HG03460 (cell line): ENCODE data around the gene ENTHD1.
"Not testable (repeated sequence)": the region's sequence is repeated elsewhere in the genome, so short reads cannot be mapped to it uniquely, and the experiment has no call there.

Experiments
- ATAC-seq: cut with Tn5 transposase; IDR thresholded peaks from one replicate; pipeline ENCODE4 v1.9.1; 2021; ENCODE audit not compliant: unreplicated experiment

The ENTHD1 gene

GRCh38 chr22:39925909-39926679 is 32.5 kb upstream of the ENTHD1 start:
- ATAC-seq = no peak

- ATAC-seq = no peak
Measured at GRCh38 chr22:39925273-39925672, 31.7 kb upstream of the ENTHD1 start.

- ATAC-seq = no peak
Measured at GRCh38 chr22:39924286-39924685, 30.7 kb upstream of the ENTHD1 start.

- ATAC-seq = no peak
Measured at GRCh38 chr22:39923696-39924095, 30.1 kb upstream of the ENTHD1 start.

GRCh38 chr22:39920134-39920743 is 26.7 kb upstream of the ENTHD1 start:
- no peak for ATAC-seq

GRCh38 chr22:39917776-39918495 is 24.4 kb upstream of the ENTHD1 start:
- no peak for ATAC-seq

GRCh38 chr22:39917197-39917643 is 23.7 kb upstream of the ENTHD1 start:
- no peak for ATAC-seq

- ATAC-seq = no peak
Measured at GRCh38 chr22:39916496-39916895, 22.9 kb upstream of the ENTHD1 start.

- no peak for ATAC-seq
Measured at GRCh38 chr22:39915295-39915726, 21.8 kb upstream of the ENTHD1 start.

- no peak for ATAC-seq
Measured at GRCh38 chr22:39914584-39914983, 21.0 kb upstream of the ENTHD1 start.

GRCh38 chr22:39913886-39914285 is 20.3 kb upstream of the ENTHD1 start:
- no peak for ATAC-seq

GRCh38 chr22:39913321-39913720 is 19.8 kb upstream of the ENTHD1 start:
- no peak for ATAC-seq

- ATAC-seq = no peak
Measured at GRCh38 chr22:39910876-39911613, 17.5 kb upstream of the ENTHD1 start.

GRCh38 chr22:39908737-39909136 is 15.2 kb upstream of the ENTHD1 start:
- ATAC-seq = no peak

- ATAC-seq = no peak
Measured at GRCh38 chr22:39908136-39908535, 14.6 kb upstream of the ENTHD1 start.

- no peak for ATAC-seq
Measured at GRCh38 chr22:39907605-39908097, 14.1 kb upstream of the ENTHD1 start.

GRCh38 chr22:39907047-39907446 is 13.5 kb upstream of the ENTHD1 start:
- ATAC-seq = no peak

- ATAC-seq = no peak
Measured at GRCh38 chr22:39906207-39906606, 12.6 kb upstream of the ENTHD1 start.

- ATAC-seq = no peak
Measured at GRCh38 chr22:39905687-39906086, 12.1 kb upstream of the ENTHD1 start.

GRCh38 chr22:39904862-39905261 is 11.3 kb upstream of the ENTHD1 start:
- ATAC-seq = no peak

GRCh38 chr22:39904024-39904423 is 10.5 kb upstream of the ENTHD1 start:
- ATAC-seq = not testable (repeated sequence)
